Progenitor cell of endocrine pancreas (in vitro differentiated cells): Measurements from ENCODE around the gene ADAMTSL1. TPM values are rescaled to one million over a fixed set of nuclear protein-coding genes. Genes with fewer than 3 reads are reported as not detected.

Experiments
- DNase-seq: peaks from one replicate; pipeline ENCODE4 v3.0.0; 2021; ENCODE audit warnings: low spot score; ENCODE audit not compliant: unreplicated experiment
- H3K27ac Mint-ChIP-seq: 2 replicates; pipeline ENCODE4 v1.8.0; 2021; ENCODE audit warnings: mild to moderate bottlenecking, moderate library complexity, mixed read lengths
- H3K27me3 Mint-ChIP-seq: 2 replicates; pipeline ENCODE4 v1.8.0; 2021; ENCODE audit warnings: mixed read lengths
- H3K36me3 Mint-ChIP-seq: 2 replicates; pipeline ENCODE4 v1.8.0; 2022; ENCODE audit warnings: mixed read lengths; ENCODE audit not compliant: insufficient read depth
- H3K4me1 Mint-ChIP-seq: 2 replicates; pipeline ENCODE4 v1.8.0; 2021; ENCODE audit warnings: low read depth, mixed read lengths
- H3K4me3 Mint-ChIP-seq: 2 replicates; pipeline ENCODE4 v1.8.0; 2021; ENCODE audit warnings: low read depth, mild to moderate bottlenecking, moderate library complexity, mixed read lengths
- H3K9me3 Mint-ChIP-seq: 2 replicates; pipeline ENCODE4 v1.8.0; 2021; ENCODE audit warnings: low read depth, mixed read lengths
- total RNA-seq: library from RNA; stranded (reverse); gene quantifications from 2 replicates; pipeline ENCODE4 v1.2.1, GENCODE V29; 2021
- TF ChIP-seq, protein P1 (sequence below): fragments of 200-600 bp; sonication (generic); IDR thresholded peaks from one replicate; pipeline ENCODE4 v1.5.0; 2021; ENCODE audit warnings: antibody characterized with exemption, mild to moderate bottlenecking; ENCODE audit not compliant: unreplicated experiment

The ADAMTSL1 gene
- total RNA-seq, 1 donor from 2014 or later, result 2.1 TPM

DNA sequence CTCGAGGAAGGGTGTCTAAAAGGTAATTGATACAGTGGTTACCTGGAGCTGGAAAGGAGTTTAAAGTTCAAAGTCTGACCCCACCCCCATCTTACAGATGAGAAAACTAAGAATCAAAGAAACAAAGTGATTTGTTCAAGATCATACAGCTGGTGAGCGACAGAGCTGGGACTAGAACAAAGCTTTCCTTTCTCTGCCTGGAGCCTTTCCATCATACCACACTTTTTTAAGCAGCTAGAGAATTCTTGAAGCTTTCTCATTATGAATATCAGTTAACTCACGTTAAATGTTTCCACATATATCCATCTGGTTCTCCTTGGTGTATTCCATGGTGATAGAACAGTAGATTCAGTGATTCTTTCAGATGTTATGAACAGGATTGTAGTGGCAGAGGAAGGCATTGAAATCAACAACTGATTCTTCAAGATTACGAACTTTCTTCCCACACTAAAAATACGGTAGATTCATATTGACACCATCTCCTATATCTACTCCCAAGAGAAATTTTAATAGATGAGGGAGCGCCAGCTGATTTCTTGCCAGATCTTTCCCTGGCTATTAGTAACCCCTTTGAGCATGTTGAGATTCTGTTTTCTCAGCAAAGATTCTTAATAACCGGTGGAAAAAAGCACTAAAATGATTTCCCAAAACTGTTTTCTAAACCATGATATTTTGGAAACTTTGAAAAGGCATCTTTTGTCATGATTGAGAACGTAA, 233.7 kb downstream of the ADAMTSL1 start:
- TF ChIP-seq, protein P1, sequence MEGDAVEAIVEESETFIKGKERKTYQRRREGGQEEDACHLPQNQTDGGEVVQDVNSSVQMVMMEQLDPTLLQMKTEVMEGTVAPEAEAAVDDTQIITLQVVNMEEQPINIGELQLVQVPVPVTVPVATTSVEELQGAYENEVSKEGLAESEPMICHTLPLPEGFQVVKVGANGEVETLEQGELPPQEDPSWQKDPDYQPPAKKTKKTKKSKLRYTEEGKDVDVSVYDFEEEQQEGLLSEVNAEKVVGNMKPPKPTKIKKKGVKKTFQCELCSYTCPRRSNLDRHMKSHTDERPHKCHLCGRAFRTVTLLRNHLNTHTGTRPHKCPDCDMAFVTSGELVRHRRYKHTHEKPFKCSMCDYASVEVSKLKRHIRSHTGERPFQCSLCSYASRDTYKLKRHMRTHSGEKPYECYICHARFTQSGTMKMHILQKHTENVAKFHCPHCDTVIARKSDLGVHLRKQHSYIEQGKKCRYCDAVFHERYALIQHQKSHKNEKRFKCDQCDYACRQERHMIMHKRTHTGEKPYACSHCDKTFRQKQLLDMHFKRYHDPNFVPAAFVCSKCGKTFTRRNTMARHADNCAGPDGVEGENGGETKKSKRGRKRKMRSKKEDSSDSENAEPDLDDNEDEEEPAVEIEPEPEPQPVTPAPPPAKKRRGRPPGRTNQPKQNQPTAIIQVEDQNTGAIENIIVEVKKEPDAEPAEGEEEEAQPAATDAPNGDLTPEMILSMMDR, result no peak
- Mint-ChIP-seq H3K27ac (no peak overlapping the region), H3K27me3 (no peaks in the 10 kb centered on the region), H3K4me1 (peaks cover 16% of the 10 kb centered on the region), H3K9me3 (peaks cover 6% of the 10 kb centered on the region), H3K4me3 (no peak overlapping the region), H3K36me3 (peaks cover 1% of the 10 kb centered on the region)
- DNase-seq, result no peak

DNA sequence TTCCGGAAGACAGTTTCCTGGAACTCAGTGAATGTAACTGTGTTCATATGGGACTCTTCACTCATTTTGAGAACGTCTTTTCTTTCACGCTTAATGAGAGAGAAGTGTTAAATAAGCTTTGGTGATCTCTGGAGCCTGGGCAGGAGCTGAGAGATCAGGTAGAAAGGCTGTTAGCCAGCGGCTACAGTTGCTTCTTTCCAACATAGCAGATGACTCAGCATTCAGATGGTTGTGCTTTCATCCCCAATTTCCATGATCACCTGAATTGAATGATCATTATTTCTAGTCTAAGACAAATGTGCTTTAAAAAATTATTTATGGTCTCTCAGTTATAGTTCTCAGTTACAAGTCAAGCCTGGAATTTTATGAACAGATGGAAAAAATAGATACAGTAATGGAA, 234.5 kb downstream of the ADAMTSL1 start:
- H3K36me3 Mint-ChIP-seq, result peaks cover 1% of the 10 kb centered on the region
- H3K27me3 Mint-ChIP-seq, result no peaks in the 10 kb centered on the region
- H3K9me3 Mint-ChIP-seq, result peaks cover 6% of the 10 kb centered on the region
- H3K4me1 Mint-ChIP-seq, result peaks cover 16% of the 10 kb centered on the region
- H3K27ac Mint-ChIP-seq, result no peak overlapping the region
- DNase-seq, result no peak
- TF ChIP-seq, protein P1, result no peak
- H3K4me3 Mint-ChIP-seq, result no peak overlapping the region

DNA sequence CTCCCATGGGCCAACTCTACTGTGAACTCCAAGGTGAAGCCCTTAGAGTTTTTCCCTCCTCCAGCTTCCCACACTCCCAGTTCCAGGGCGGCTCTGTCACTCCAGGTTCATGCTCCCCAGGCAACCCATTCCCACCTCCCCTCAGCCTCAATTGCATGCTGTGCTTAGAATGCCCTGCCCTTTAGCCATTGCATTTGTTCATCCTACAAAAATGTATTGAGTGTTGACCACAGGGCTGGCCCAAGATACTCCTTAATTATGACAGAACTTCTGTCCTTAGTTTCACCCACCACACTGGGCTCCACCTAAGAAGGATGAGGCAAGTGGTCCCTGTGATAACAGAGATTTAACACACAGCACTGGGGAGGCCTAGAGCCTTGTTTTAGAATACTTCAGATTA, 236.1 kb downstream of the ADAMTSL1 start:
- H3K36me3 Mint-ChIP-seq, result peaks cover 1% of the 10 kb centered on the region
- no peak for DNase-seq
- H3K9me3 Mint-ChIP-seq, result peaks cover 6% of the 10 kb centered on the region
- TF ChIP-seq, protein P1, result no peak
- no peak overlapping the region for H3K27ac Mint-ChIP-seq
- H3K4me3 Mint-ChIP-seq, result no peak overlapping the region
- no peaks in the 10 kb centered on the region for H3K27me3 Mint-ChIP-seq
- H3K4me1 Mint-ChIP-seq, result peaks cover 14% of the 10 kb centered on the region

DNA sequence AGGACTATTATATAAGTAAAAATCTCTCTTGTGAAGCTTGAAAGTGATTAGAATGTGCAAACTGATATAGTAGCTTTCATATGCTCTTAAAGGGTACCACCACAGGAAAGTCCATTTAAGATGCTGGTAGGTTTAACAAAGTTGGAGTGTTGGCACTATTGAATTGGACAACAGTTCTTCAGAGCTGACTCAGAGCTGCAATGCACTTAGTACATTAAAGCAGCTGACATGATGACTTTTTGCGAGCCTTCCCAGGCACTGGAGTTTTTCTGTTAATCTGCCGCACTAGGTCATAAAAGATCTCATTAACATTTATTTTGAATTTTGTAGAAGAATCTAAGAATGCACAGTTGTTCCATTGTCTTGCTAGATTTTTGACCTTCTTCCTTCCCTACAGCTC, 243.8 kb downstream of the ADAMTSL1 start:
- H3K9me3 Mint-ChIP-seq, result no peaks in the 10 kb centered on the region
- no peaks in the 10 kb centered on the region for H3K36me3 Mint-ChIP-seq
- no peak overlapping the region for H3K27ac Mint-ChIP-seq
- TF ChIP-seq, protein P1, result no peak
- DNase-seq, result no peak
- peaks cover 8% of the 10 kb centered on the region for H3K27me3 Mint-ChIP-seq
- H3K4me1 Mint-ChIP-seq, result peaks cover 8% of the 10 kb centered on the region
- no peak overlapping the region for H3K4me3 Mint-ChIP-seq

DNA sequence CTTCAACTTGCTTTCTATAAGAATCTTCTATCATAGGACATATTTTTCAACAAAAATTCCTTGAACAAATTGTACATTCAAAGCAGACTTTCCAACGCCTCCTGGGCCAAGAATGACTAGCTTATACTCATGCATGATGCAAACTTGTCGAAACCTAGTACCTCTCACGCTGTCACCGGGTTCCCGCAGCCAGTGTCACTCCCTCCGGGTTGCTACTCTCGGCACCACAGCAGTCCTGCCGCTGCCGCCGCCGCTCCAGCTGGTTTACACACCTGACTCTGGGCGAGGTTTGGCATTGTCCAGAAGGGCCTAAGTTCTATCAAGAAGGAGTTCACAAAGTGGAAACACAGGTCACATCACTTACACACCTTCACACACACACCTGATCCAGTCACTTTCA, 244.4 kb downstream of the ADAMTSL1 start:
- peaks cover 9% of the 10 kb centered on the region for H3K4me1 Mint-ChIP-seq
- TF ChIP-seq, protein P1, result no peak
- H3K36me3 Mint-ChIP-seq, result no peaks in the 10 kb centered on the region
- H3K9me3 Mint-ChIP-seq, result no peaks in the 10 kb centered on the region
- no peak overlapping the region for H3K4me3 Mint-ChIP-seq
- DNase-seq, result no peak
- peaks cover 8% of the 10 kb centered on the region for H3K27me3 Mint-ChIP-seq
- no peak overlapping the region for H3K27ac Mint-ChIP-seq
